ENCODE data around the gene LACC1. TPM values are rescaled to one million over a fixed set of nuclear protein-coding genes. Genes with fewer than 3 reads are reported as not detected.

The LACC1 gene
- total RNA-seq, result 4.1 and 5.3 TPM in 2 replicates
- 3.3 TPM for total RNA-seq (2013)
- 1.4 and 2.0 TPM in 2 replicates for polyA plus RNA-seq
- polyA minus RNA-seq, result 1.5 and 2.1 TPM in 2 replicates

DNA sequence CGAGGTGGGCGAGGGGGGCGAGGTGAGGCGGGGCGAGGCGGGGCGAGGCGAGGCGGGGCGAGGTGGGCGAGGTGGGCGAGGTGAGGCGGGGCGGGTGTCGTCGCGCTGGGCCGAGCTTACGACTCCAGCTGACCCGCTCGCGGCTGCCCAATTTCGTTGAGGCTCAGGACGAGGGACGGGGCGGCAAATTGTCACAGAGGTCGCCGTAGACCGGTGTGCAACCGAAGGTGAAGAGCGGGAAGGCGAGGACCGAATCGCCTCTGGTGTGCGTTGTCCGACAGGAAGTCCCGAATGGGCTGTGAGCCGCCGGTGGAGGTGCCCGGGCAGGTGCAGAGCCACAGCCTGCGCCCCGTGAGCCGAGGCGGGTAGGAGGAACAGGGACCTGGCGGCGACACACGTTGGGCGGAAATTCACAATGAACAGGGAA is at the start of gene LACC1:
TSS of gene LACC1 (plus strand) at position 150 of the 427 bp plus-strand sequence. CDS start 1,082 bp downstream, outside the sequence.
- Mint-ChIP-seq H3K27ac (peak within 1 kb of the TSS; percentile 94), H3K27me3 (no peaks in the 10 kb centered on the region), H3K9me3 (ENCODE audit: insufficient read depth) (no peaks in the 10 kb centered on the region), H3K4me3 (peak within 1 kb of the TSS; percentile 88), H3K4me1 (peaks cover 31% of the 10 kb centered on the region)
- DNase-seq (no peak), ATAC-seq (ENCODE audit: low read depth) (peak; percentile 74)
- Histone ChIP-seq H3K4me2 (replicated peaks; ENCODE audit: low read depth, low read length, poor library complexity, severe bottlenecking) (peak within 1 kb of the TSS; percentile 86), H3K27me3 (replicated peaks in 1 of 4; ENCODE audit: control extremely low read depth in 1 of 4, control insufficient read depth in 3 of 4, insufficient read depth in 4 of 4, low read length in 3 of 4) (no peaks in the 10 kb centered on the region), H3K79me2 (ENCODE audit: control insufficient read depth, insufficient read depth, low read length) (no peaks in the 10 kb centered on the region), H4K20me1 (ENCODE audit: control insufficient read depth, insufficient read depth, low read length, poor library complexity, severe bottlenecking) (no peaks in the 10 kb centered on the region), H2AFZ (ENCODE audit: insufficient read depth, low read depth, low read length, poor library complexity, severe bottlenecking) (peak within 1 kb of the TSS; percentile 88), H3K4me1 (ENCODE audit: control insufficient read depth in 2 of 2, insufficient read depth in 2 of 2, low read length in 2 of 2) (peaks cover 20 to 22% of the 10 kb centered on the region in 2 donors), H3K27ac (ENCODE audit: low read length in 2 of 2) (peak within 1 kb of the TSS; percentile 76 to 92), H3K36me3 (replicated peaks in 1 of 2; ENCODE audit: control extremely low read depth in 1 of 2, control insufficient read depth in 1 of 2, extremely low read depth in 1 of 2, insufficient read depth in 2 of 2, low read length in 1 of 2) (no peaks in the 10 kb centered on the region), H3K4me3 (ENCODE audit: control extremely low read depth in 1 of 5, extremely low read depth in 1 of 5, insufficient read depth in 1 of 5, low read depth in 2 of 5, low read length in 4 of 5) (peak within 1 kb of the TSS; percentile 36 to 78 (median 75)), H3K9me3 (ENCODE audit: control extremely low read depth in 1 of 3, control insufficient read depth in 2 of 3, insufficient read depth in 1 of 3, low read length in 2 of 3) (peaks cover 0 to 1% (median 0%) of the 10 kb centered on the region in 3 donors), H3K9ac (ENCODE audit: low read length) (peak within 1 kb of the TSS; percentile 72)
- POLR2A ChIA-PET, result interaction anchor here (0.7 kb wide), 1 partner anchor 262 kb away, joined by 3 read pairs; no protein-coding TSS in a partner anchor
- under 1% methylated on average over 45 of the region's 48 CpGs for WGBS (ENCODE audit: insufficient coverage)
- TF ChIP-seq, protein P1, sequence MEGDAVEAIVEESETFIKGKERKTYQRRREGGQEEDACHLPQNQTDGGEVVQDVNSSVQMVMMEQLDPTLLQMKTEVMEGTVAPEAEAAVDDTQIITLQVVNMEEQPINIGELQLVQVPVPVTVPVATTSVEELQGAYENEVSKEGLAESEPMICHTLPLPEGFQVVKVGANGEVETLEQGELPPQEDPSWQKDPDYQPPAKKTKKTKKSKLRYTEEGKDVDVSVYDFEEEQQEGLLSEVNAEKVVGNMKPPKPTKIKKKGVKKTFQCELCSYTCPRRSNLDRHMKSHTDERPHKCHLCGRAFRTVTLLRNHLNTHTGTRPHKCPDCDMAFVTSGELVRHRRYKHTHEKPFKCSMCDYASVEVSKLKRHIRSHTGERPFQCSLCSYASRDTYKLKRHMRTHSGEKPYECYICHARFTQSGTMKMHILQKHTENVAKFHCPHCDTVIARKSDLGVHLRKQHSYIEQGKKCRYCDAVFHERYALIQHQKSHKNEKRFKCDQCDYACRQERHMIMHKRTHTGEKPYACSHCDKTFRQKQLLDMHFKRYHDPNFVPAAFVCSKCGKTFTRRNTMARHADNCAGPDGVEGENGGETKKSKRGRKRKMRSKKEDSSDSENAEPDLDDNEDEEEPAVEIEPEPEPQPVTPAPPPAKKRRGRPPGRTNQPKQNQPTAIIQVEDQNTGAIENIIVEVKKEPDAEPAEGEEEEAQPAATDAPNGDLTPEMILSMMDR (IDR thresholded peaks at IDR 0.05), result no peak
- no peak for TF ChIP-seq EZH2 (IDR thresholded peaks at IDR 0.05; ENCODE audit: borderline replicate concordance, insufficient read depth, low read depth, low read length, poor library complexity, severe bottlenecking)
- intact Hi-C loops (cut with micrococcal nuclease), result loop anchor here (1.0 to 10.0 kb wide), 6 partner anchors 263 to 1607 kb away; partner anchors contain the start of gene AKAP11
- CTCF ChIA-PET, result interaction anchor here (1.0 to 2.2 kb wide), 5 partner anchors 21 to 1038 kb away, joined by 3 to 7 read pairs (median 3); no protein-coding TSS in a partner anchor

DNA sequence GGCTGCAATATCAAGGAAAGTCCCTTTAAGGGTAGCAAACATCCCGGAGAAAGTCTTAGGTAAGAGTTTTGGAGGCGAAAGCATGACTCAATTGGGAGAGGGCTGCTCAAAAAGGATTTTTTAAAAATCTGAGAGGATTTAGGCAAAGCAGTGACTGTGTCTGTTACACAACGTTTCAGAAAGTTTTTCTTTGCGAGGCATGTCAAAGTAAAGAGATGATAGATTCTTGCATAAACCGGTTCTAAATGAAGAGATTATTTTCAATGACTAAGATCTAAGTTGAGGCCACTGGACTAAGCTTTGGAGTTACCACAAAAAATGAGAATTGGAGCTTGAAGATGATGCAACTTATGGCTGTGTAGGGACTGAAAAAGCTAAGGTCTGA is 49.2 kb upstream of the LACC1 start:
- ChIA-PET CTCF (no interaction called here), POLR2A (no interaction called here)
- H4K20me1 ChIP-seq (ENCODE audit: control insufficient read depth, insufficient read depth, low read length, poor library complexity, severe bottlenecking), result no peaks in the 10 kb centered on the region
- no peak overlapping the region for H3K4me2 ChIP-seq (replicated peaks; ENCODE audit: low read depth, low read length, poor library complexity, severe bottlenecking)
- 88% methylated on average over 5 of the region's 5 CpGs for WGBS (ENCODE audit: insufficient coverage)
- H3K9me3 ChIP-seq (ENCODE audit: control extremely low read depth in 1 of 3, control insufficient read depth in 2 of 3, insufficient read depth in 1 of 3, low read length in 2 of 3), result no peaks in the 10 kb centered on the region
- no peak overlapping the region for H3K9ac ChIP-seq (ENCODE audit: low read length)
- TF ChIP-seq, protein P1 (IDR thresholded peaks at IDR 0.05), result no peak
- TF ChIP-seq EZH2 (IDR thresholded peaks at IDR 0.05; ENCODE audit: borderline replicate concordance, insufficient read depth, low read depth, low read length, poor library complexity, severe bottlenecking), result no peak
- no peaks in the 10 kb centered on the region for H3K4me1 Mint-ChIP-seq
- no peaks in the 10 kb centered on the region for H3K27me3 ChIP-seq (replicated peaks in 1 of 4; ENCODE audit: control extremely low read depth in 1 of 4, control insufficient read depth in 3 of 4, insufficient read depth in 4 of 4, low read length in 3 of 4)
- no peaks in the 10 kb centered on the region for H3K79me2 ChIP-seq (ENCODE audit: control insufficient read depth, insufficient read depth, low read length)
- no peak overlapping the region for H3K4me3 Mint-ChIP-seq
- H3K27ac Mint-ChIP-seq, result no peak overlapping the region
- DNase-seq, result no peak
- no peaks in the 10 kb centered on the region for H3K36me3 ChIP-seq (replicated peaks in 1 of 2; ENCODE audit: control extremely low read depth in 1 of 2, control insufficient read depth in 1 of 2, extremely low read depth in 1 of 2, insufficient read depth in 2 of 2, low read length in 1 of 2)
- H3K9me3 Mint-ChIP-seq (ENCODE audit: insufficient read depth), result no peaks in the 10 kb centered on the region
- no peak for ATAC-seq (ENCODE audit: low read depth)
- no peaks in the 10 kb centered on the region for H3K4me1 ChIP-seq (ENCODE audit: control insufficient read depth in 2 of 2, insufficient read depth in 2 of 2, low read length in 2 of 2)
- H3K27me3 Mint-ChIP-seq, result no peaks in the 10 kb centered on the region
- no peak overlapping the region for H2AFZ ChIP-seq (ENCODE audit: insufficient read depth, low read depth, low read length, poor library complexity, severe bottlenecking)
- no peak overlapping the region for H3K4me3 ChIP-seq (ENCODE audit: control extremely low read depth in 1 of 5, extremely low read depth in 1 of 5, insufficient read depth in 1 of 5, low read depth in 2 of 5, low read length in 4 of 5)
- H3K27ac ChIP-seq (ENCODE audit: low read length in 2 of 2), result no peak overlapping the region
- intact Hi-C loops (cut with micrococcal nuclease), result no loop called here

Data from B cell (primary cell).